ENCODE data around the gene KIAA0825.

GRCh38 chr5:94268226-94268625, 350.2 kb downstream of the KIAA0825 start:
- TF ChIP-seq CTCF (conservative IDR thresholded peaks at IDR 0.05; ENCODE audit: low read length) (no peak), EZH2phosphoT487 (IDR thresholded peaks at IDR 0.05; ENCODE audit: borderline replicate concordance, low read depth, low read length) (no peak)
